GM18505 (cell line): ENCODE data around the gene BSCL2.
"Not testable (repeated sequence)": the region's sequence is repeated elsewhere in the genome, so short reads cannot be mapped to it uniquely, and the experiment has no call there.

Experiments used
- ATAC-seq: cut with Tn5 transposase; IDR thresholded peaks from one replicate; pipeline ENCODE4 v1.9.1; 2021; ENCODE audit not compliant: unreplicated experiment
- POLR2A ChIP-seq: IDR thresholded peaks from 4 replicates; pipeline ENCODE4 v1.6.1; 2011; ENCODE audit warnings: borderline replicate concordance; ENCODE audit not compliant: insufficient read depth, insufficient read length; ENCODE audit errors: extremely low read depth

BSCL2 gene

GRCh38 chr11:62709247-62710000 lies 2.2 kb upstream of the BSCL2 start:
- peak; percentile 73 for TF ChIP-seq POLR2A
- peak; percentile 51 for ATAC-seq

GRCh38 chr11:62708793-62709192 lies 1.6 kb upstream of the BSCL2 start:
- no peak for TF ChIP-seq POLR2A
- ATAC-seq, result no peak

GRCh38 chr11:62708392-62708791 lies 1.2 kb upstream of the BSCL2 start:
- TF ChIP-seq POLR2A, result no peak
- ATAC-seq, result no peak

GRCh38 chr11:62706850-62707247 lies 375 bp downstream of the BSCL2 start:
- no peak for TF ChIP-seq POLR2A
- no peak for ATAC-seq

GRCh38 chr11:62705880-62706849 lies 1.1 kb downstream of the BSCL2 start:
- peak; percentile 59 for TF ChIP-seq POLR2A
- peak; percentile 61 for ATAC-seq

GRCh38 chr11:62705413-62705812 lies 1.8 kb downstream of the BSCL2 start:
- ATAC-seq, result no peak
- TF ChIP-seq POLR2A, result no peak

- ATAC-seq, result not testable (repeated sequence)
These were observed 3.3 kb downstream of the BSCL2 start for GRCh38 chr11:62703921-62704320.

GRCh38 chr11:62702246-62702645 lies 5.0 kb downstream of the BSCL2 start:
- no peak for ATAC-seq
- TF ChIP-seq POLR2A, result no peak

GRCh38 chr11:62694455-62695167 lies 12.6 kb downstream of the BSCL2 start:
- no peak for TF ChIP-seq POLR2A
- ATAC-seq, result no peak

GRCh38 chr11:62693624-62694023 lies 13.6 kb downstream of the BSCL2 start:
- not testable (repeated sequence) for ATAC-seq

GRCh38 chr11:62689421-62690183 lies 17.6 kb downstream of the BSCL2 start, which contains the start of gene LRRN4CL:
TSS of gene LRRN4CL (minus strand) at chr11:62689530. CDS start at chr11:62688508, 1,022 bp downstream.
- no peak for TF ChIP-seq POLR2A
- ATAC-seq, result no peak

- no peak for TF ChIP-seq POLR2A
- no peak for ATAC-seq
These were observed 18.7 kb downstream of the BSCL2 start for GRCh38 chr11:62688491-62688890.
